Stomach (tissue), 4 donors: ENCODE data around the gene ME3.

Source experiments
- CTCF ChIP-seq, 7 experiments: fragments of 450-650 bp in 4 of 7; fragments of 200-600 bp in 3 of 7; sonication (generic) in 3 of 7; IDR thresholded peaks; one replicate each; pipeline ENCODE4 v1.5.1; 2016 to 2019; ENCODE audit warnings: antibody characterized with exemption in 7 of 7, control low read depth in 2 of 7, mild to moderate bottlenecking in 1 of 7
- EP300 ChIP-seq: sonication (generic); formaldehyde crosslinking; IDR thresholded peaks from one replicate; pipeline ENCODE4 v1.6.1; 2017; ENCODE audit warnings: antibody characterized with exemption
- POLR2A ChIP-seq, 4 donors: fragments of 450-650 bp; IDR thresholded peaks; one replicate each; pipeline ENCODE4 v1.6.1; 2016; ENCODE audit warnings: antibody characterized with exemption in 4 of 4, control low read depth in 2 of 4, mild to moderate bottlenecking in 1 of 4, moderate library complexity in 1 of 4
- POLR2AphosphoS5 ChIP-seq, 3 donors: sonication (generic); formaldehyde crosslinking; IDR thresholded peaks; one replicate each; pipeline ENCODE4 v1.6.1; 2016; ENCODE audit warnings: antibody characterized with exemption in 3 of 3

DNA sequence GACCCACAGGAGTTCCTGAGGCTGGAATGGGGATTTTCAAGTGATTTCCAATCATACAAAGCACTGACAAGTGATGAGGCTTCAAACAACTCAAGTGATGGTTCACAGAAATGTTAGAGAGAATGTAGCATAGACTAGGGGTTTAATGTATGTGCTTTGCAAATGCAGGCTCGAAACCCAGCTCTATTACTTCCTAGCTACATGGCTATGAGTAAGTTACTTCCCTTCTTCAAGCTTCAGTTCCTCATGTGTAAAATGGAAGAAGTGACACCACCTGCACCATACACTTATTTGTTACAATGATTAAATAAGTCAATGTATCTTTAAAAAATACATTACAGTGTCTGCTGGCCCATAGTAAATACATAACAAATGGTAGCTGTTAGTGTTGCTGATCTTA lies 158.0 kb downstream of the ME3 start:
- no peak for TF ChIP-seq POLR2AphosphoS5 (IDR thresholded peaks at IDR 0.05)
- no peak for TF ChIP-seq CTCF (IDR thresholded peaks at IDR 0.05)
- no peak for TF ChIP-seq POLR2A (IDR thresholded peaks at IDR 0.05)
- TF ChIP-seq EP300, result no peak
